Panc1 (cell line): Measurements from ENCODE around the gene HPN. TPM values are rescaled to one million over a fixed set of nuclear protein-coding genes. Genes with fewer than 3 reads are reported as not detected.
A peak's percentile ranks its signal among the peaks of the same experiment; 100 is the strongest.

ENCODE experiments used
- ATAC-seq: fragments of 200-7000 bp; cut with Tn5 transposase; 2 replicates; pipeline ENCODE4 v1.9.1; 2020; ENCODE audit warnings: mild to moderate bottlenecking, moderate library complexity
- BruUV-seq: library from RNA; stranded (reverse); fragments of 400-500 nt; replicated peaks from 2 replicates; lab custom pipeline; 2021; lab: Mats Ljungman, UMichigan
- CTCF ChIA-PET: fragments of 300-600 bp; sonication (Branson Sonifier 250); formaldehyde crosslinking; loops from one replicate; lab custom pipeline; 2022; ENCODE audit warnings: antibody characterized with exemption; lab: Charles Lee
- POLR2A ChIA-PET: fragments of 300-600 bp; sonication (Branson Sonifier 250); formaldehyde crosslinking; loops from one replicate; lab custom pipeline; 2022; ENCODE audit warnings: antibody characterized with exemption; lab: Charles Lee
- DNase-seq: peaks from one replicate; pipeline ENCODE4 v3.0.0-alpha.2; 2010; ENCODE audit warnings: low read depth, low spot score
- H3K27ac ChIP-seq: 2 replicates; pipeline ENCODE4 v1.5.1; 2011; ENCODE audit warnings: mild to moderate bottlenecking, low read length, inconsistent platforms
- H3K27me3 ChIP-seq: fragments of 200-500 bp; sonication (Bioruptor generic); 2 replicates; pipeline ENCODE4 v1.6.0; 2014; ENCODE audit warnings: low read length, inconsistent platforms; ENCODE audit not compliant: control insufficient read depth, insufficient read depth
- H3K36me3 ChIP-seq: fragments of 200-500 bp; sonication (Bioruptor generic); 2 replicates; pipeline ENCODE4 v1.5.1; 2014; ENCODE audit warnings: inconsistent platforms, mild to moderate bottlenecking, low read length, moderate library complexity; ENCODE audit not compliant: control insufficient read depth, insufficient read depth
- H3K4me1 ChIP-seq: 2 replicates; pipeline ENCODE4 v1.5.1; 2011; ENCODE audit warnings: inconsistent platforms, mild to moderate bottlenecking, low read length, moderate library complexity; ENCODE audit not compliant: control insufficient read depth, insufficient read depth
- H3K4me3 ChIP-seq, 2 experiments: 2 replicates each; pipeline ENCODE4 v1.5.1; 2011 to 2012; ENCODE audit warnings: low read depth in 2 of 2, low read length in 2 of 2, mild to moderate bottlenecking in 2 of 2, inconsistent platforms in 1 of 2, moderate library complexity in 1 of 2
- H3K9me3 ChIP-seq: fragments of 200-500 bp; sonication (Bioruptor generic); 2 replicates; pipeline ENCODE4 v1.5.1; 2014; ENCODE audit warnings: low read depth, mild to moderate bottlenecking, inconsistent platforms, low read length, moderate library complexity; ENCODE audit not compliant: control insufficient read depth, insufficient read depth
- CTCF ChIP-seq: fragments of 450-650 bp; IDR thresholded peaks from 2 replicates; pipeline ENCODE4 v1.5.1; 2017; ENCODE audit warnings: mild to moderate bottlenecking
- POLR2AphosphoS5 ChIP-seq: IDR thresholded peaks from 2 replicates; pipeline ENCODE4 v1.6.1; 2012; ENCODE audit warnings: mild to moderate bottlenecking, low read depth, low read length, moderate library complexity
- REST ChIP-seq, 2 experiments: IDR thresholded peaks; 2 replicates each; pipeline ENCODE4 v1.6.1; 2011 to 2012; ENCODE audit warnings: low read depth in 2 of 2, control low read depth in 1 of 2, low read length in 1 of 2, mild to moderate bottlenecking in 1 of 2, moderate library complexity in 1 of 2; ENCODE audit not compliant: insufficient read depth in 1 of 2
- SIN3A ChIP-seq: IDR thresholded peaks from 2 replicates; pipeline ENCODE4 v1.6.1; 2012; ENCODE audit warnings: low read depth, mild to moderate bottlenecking, low read length, moderate library complexity, borderline replicate concordance; ENCODE audit not compliant: insufficient read depth
- TCF7L2 ChIP-seq: IDR thresholded peaks from 2 replicates; pipeline ENCODE4 v1.6.1; 2011; ENCODE audit warnings: mild to moderate bottlenecking, low read depth, low read length, inconsistent platforms
- in situ Hi-C: cut with HindIII; loops from 2 replicates; pipeline ENCODE4 v1.10.0; 2016; ENCODE audit warnings: low sequenced_read_pairs, low pct_unique_long_range_greater_than_20kb
- intact Hi-C: fragments of 100-400 bp; cut with micrococcal nuclease; formaldehyde crosslinking; loops from one replicate; pipeline ENCODE4 v1.10.0; 2022; ENCODE audit not compliant: unreplicated experiment
- total RNA-seq: library from RNA; stranded (reverse); gene quantifications from one replicate; pipeline ENCODE4 v1.2.1, GENCODE V29; 2021; ENCODE audit not compliant: unreplicated experiment

Gene HPN
- total RNA-seq, 1 experiment from 2014 or later, result 0.08 TPM

- DNase-seq (no peak), ATAC-seq (no peak)
- Histone ChIP-seq H3K4me3 (no peak overlapping the region), H3K27me3 (0 out of 2 replicates have a peak, but pooled peaks cover 2% of the 10 kb centered on the region), H3K9me3 (no peaks in the 10 kb centered on the region), H3K36me3 (no peaks in the 10 kb centered on the region), H3K4me1 (no peaks in the 10 kb centered on the region), H3K27ac (no peak overlapping the region)
- no peak for TF ChIP-seq SIN3A
- TF ChIP-seq CTCF, result no peak
- no peak for TF ChIP-seq REST (IDR thresholded peaks at IDR 0.05; ENCODE audit: insufficient read depth in 1 of 2, low read depth in 2 of 2, low read length in 1 of 2)
- TF ChIP-seq POLR2AphosphoS5, result no peak
- no peak for TF ChIP-seq TCF7L2
- intact Hi-C loops, result no loop called here
- ChIA-PET POLR2A (no interaction called here), CTCF (no interaction called here)
- in situ Hi-C loops, result no loop called here
- no TSS peak for BruUV-seq
Observed at GRCh38 chr19:35112995-35113688, 71.6 kb downstream of the HPN start.

GRCh38 chr19:35114353-35115176 lies 73.0 kb downstream of the HPN start:
- ChIA-PET POLR2A (no interaction called here), CTCF (interaction anchor here (0.6 to 1.3 kb wide), 3 partner anchors 20 to 294 kb away, joined by 3 to 6 read pairs (median 4); partner anchors contain the start of gene LGI4)
- Histone ChIP-seq H3K27ac (no peak overlapping the region), H3K27me3 (0 out of 2 replicates have a peak, but pooled peaks cover 2% of the 10 kb centered on the region), H3K9me3 (no peaks in the 10 kb centered on the region), H3K36me3 (no peaks in the 10 kb centered on the region), H3K4me3 (peak overlapping the region in 1 of 2 experiments; percentile 33; a peak in 2 of 4 replicates), H3K4me1 (no peaks in the 10 kb centered on the region)
- intact Hi-C loops, result no loop called here
- in situ Hi-C loops, result no loop called here
- no TSS peak for BruUV-seq
- TF ChIP-seq CTCF (peak; percentile 100), REST (IDR thresholded peaks at IDR 0.05; ENCODE audit: insufficient read depth in 1 of 2, low read depth in 2 of 2, low read length in 1 of 2) (no peak)
- ATAC-seq (peak; percentile 87), DNase-seq (peak; percentile 43)
